Panc1 (cell line): ENCODE measurements around the gene DNTT. TPM values are rescaled to one million over a fixed set of nuclear protein-coding genes. Genes with fewer than 3 reads are reported as not detected.

Source experiments
- ATAC-seq: fragments of 200-7000 bp; cut with Tn5 transposase; 2 replicates; pipeline ENCODE4 v1.9.1; 2020; ENCODE audit warnings: mild to moderate bottlenecking, moderate library complexity
- BruUV-seq: library from RNA; stranded (reverse); fragments of 400-500 nt; replicated peaks from 2 replicates; lab custom pipeline; 2021; lab: Mats Ljungman, UMichigan
- CTCF ChIA-PET: fragments of 300-600 bp; sonication (Branson Sonifier 250); formaldehyde crosslinking; loops from one replicate; lab custom pipeline; 2022; ENCODE audit warnings: antibody characterized with exemption; lab: Charles Lee
- POLR2A ChIA-PET: fragments of 300-600 bp; sonication (Branson Sonifier 250); formaldehyde crosslinking; loops from one replicate; lab custom pipeline; 2022; ENCODE audit warnings: antibody characterized with exemption; lab: Charles Lee
- DNase-seq: peaks from one replicate; pipeline ENCODE4 v3.0.0-alpha.2; 2010; ENCODE audit warnings: low read depth, low spot score
- H3K27ac ChIP-seq: 2 replicates; pipeline ENCODE4 v1.5.1; 2011; ENCODE audit warnings: mild to moderate bottlenecking, low read length, inconsistent platforms
- H3K27me3 ChIP-seq: fragments of 200-500 bp; sonication (Bioruptor generic); 2 replicates; pipeline ENCODE4 v1.6.0; 2014; ENCODE audit warnings: low read length, inconsistent platforms; ENCODE audit not compliant: control insufficient read depth, insufficient read depth
- H3K36me3 ChIP-seq: fragments of 200-500 bp; sonication (Bioruptor generic); 2 replicates; pipeline ENCODE4 v1.5.1; 2014; ENCODE audit warnings: inconsistent platforms, mild to moderate bottlenecking, low read length, moderate library complexity; ENCODE audit not compliant: control insufficient read depth, insufficient read depth
- H3K4me1 ChIP-seq: 2 replicates; pipeline ENCODE4 v1.5.1; 2011; ENCODE audit warnings: inconsistent platforms, mild to moderate bottlenecking, low read length, moderate library complexity; ENCODE audit not compliant: control insufficient read depth, insufficient read depth
- H3K4me3 ChIP-seq, 2 experiments: 2 replicates each; pipeline ENCODE4 v1.5.1; 2011 to 2012; ENCODE audit warnings: low read depth in 2 of 2, low read length in 2 of 2, mild to moderate bottlenecking in 2 of 2, inconsistent platforms in 1 of 2, moderate library complexity in 1 of 2
- H3K9me3 ChIP-seq: fragments of 200-500 bp; sonication (Bioruptor generic); 2 replicates; pipeline ENCODE4 v1.5.1; 2014; ENCODE audit warnings: low read depth, mild to moderate bottlenecking, inconsistent platforms, low read length, moderate library complexity; ENCODE audit not compliant: control insufficient read depth, insufficient read depth
- CTCF ChIP-seq: fragments of 450-650 bp; IDR thresholded peaks from 2 replicates; pipeline ENCODE4 v1.5.1; 2017; ENCODE audit warnings: mild to moderate bottlenecking
- POLR2AphosphoS5 ChIP-seq: IDR thresholded peaks from 2 replicates; pipeline ENCODE4 v1.6.1; 2012; ENCODE audit warnings: mild to moderate bottlenecking, low read depth, low read length, moderate library complexity
- REST ChIP-seq, 2 experiments: IDR thresholded peaks; 2 replicates each; pipeline ENCODE4 v1.6.1; 2011 to 2012; ENCODE audit warnings: low read depth in 2 of 2, control low read depth in 1 of 2, low read length in 1 of 2, mild to moderate bottlenecking in 1 of 2, moderate library complexity in 1 of 2; ENCODE audit not compliant: insufficient read depth in 1 of 2
- SIN3A ChIP-seq: IDR thresholded peaks from 2 replicates; pipeline ENCODE4 v1.6.1; 2012; ENCODE audit warnings: low read depth, mild to moderate bottlenecking, low read length, moderate library complexity, borderline replicate concordance; ENCODE audit not compliant: insufficient read depth
- TCF7L2 ChIP-seq: IDR thresholded peaks from 2 replicates; pipeline ENCODE4 v1.6.1; 2011; ENCODE audit warnings: mild to moderate bottlenecking, low read depth, low read length, inconsistent platforms
- in situ Hi-C: cut with HindIII; loops from 2 replicates; pipeline ENCODE4 v1.10.0; 2016; ENCODE audit warnings: low sequenced_read_pairs, low pct_unique_long_range_greater_than_20kb
- intact Hi-C: fragments of 100-400 bp; cut with micrococcal nuclease; formaldehyde crosslinking; loops from one replicate; pipeline ENCODE4 v1.10.0; 2022; ENCODE audit not compliant: unreplicated experiment
- total RNA-seq: library from RNA; stranded (reverse); gene quantifications from one replicate; pipeline ENCODE4 v1.2.1, GENCODE V29; 2021; ENCODE audit not compliant: unreplicated experiment

The DNTT gene
- total RNA-seq, 1 experiment from 2014 or later, result not detected

GRCh38 chr10:96298362-96298761, 5.9 kb upstream of the DNTT start:
- in situ Hi-C loops (no loop called here), intact Hi-C loops (no loop called here)
- no peak overlapping the region for H3K4me3 ChIP-seq
- no peaks in the 10 kb centered on the region for H3K9me3 ChIP-seq
- POLR2A ChIA-PET, result no interaction called here
- CTCF ChIA-PET, result interaction anchor here (0.6 kb wide), 1 partner anchor 273 kb away, joined by 3 read pairs; no protein-coding TSS in a partner anchor
- DNase-seq, result no peak
- peaks cover 44% of the 10 kb centered on the region for H3K27me3 ChIP-seq
- ATAC-seq, result no peak
- no peaks in the 10 kb centered on the region for H3K4me1 ChIP-seq
- no TSS peak for BruUV-seq
- H3K27ac ChIP-seq, result no peak overlapping the region
- TF ChIP-seq POLR2AphosphoS5 (no peak), SIN3A (no peak), TCF7L2 (no peak), REST (IDR thresholded peaks at IDR 0.05; ENCODE audit: insufficient read depth in 1 of 2, low read depth in 2 of 2, low read length in 1 of 2) (no peak), CTCF (no peak)
- H3K36me3 ChIP-seq, result no peaks in the 10 kb centered on the region

- peaks cover 42% of the 10 kb centered on the region for H3K27me3 ChIP-seq
- no peaks in the 10 kb centered on the region for H3K4me1 ChIP-seq
- no TSS peak for BruUV-seq
- CTCF ChIA-PET, result no interaction called here
- POLR2A ChIA-PET, result no interaction called here
- intact Hi-C loops, result no loop called here
- H3K4me3 ChIP-seq, result no peak overlapping the region
- H3K9me3 ChIP-seq, result no peaks in the 10 kb centered on the region
- DNase-seq (no peak), ATAC-seq (no peak)
- H3K36me3 ChIP-seq, result no peaks in the 10 kb centered on the region
- in situ Hi-C loops, result no loop called here
- no peak overlapping the region for H3K27ac ChIP-seq
- no peak for TF ChIP-seq TCF7L2
- TF ChIP-seq SIN3A, result no peak
- TF ChIP-seq POLR2AphosphoS5, result no peak
- TF ChIP-seq CTCF, result no peak
- no peak for TF ChIP-seq REST (IDR thresholded peaks at IDR 0.05; ENCODE audit: insufficient read depth in 1 of 2, low read depth in 2 of 2, low read length in 1 of 2)
These were observed 4.9 kb upstream of the DNTT start for GRCh38 chr10:96299383-96299782.
